HK-2 (cell line): ENCODE data around the gene CSTPP1.

Experiments
- DNase-seq: peaks from one replicate; pipeline ENCODE4 v3.0.0-alpha.2; 2018; ENCODE audit not compliant: unreplicated experiment

The CSTPP1 gene

GRCh38 chr11:46936138-46937110 is at the start of gene CSTPP1:
Gene CSTPP1 (plus strand): TSS chr11:46936761. CDS start chr11:46936806, 45 bp downstream.
- DNase-seq: peak; percentile 84

- DNase-seq: no peak
Measured at GRCh38 chr11:46888636-46889035, 47.9 kb upstream of the CSTPP1 start.

GRCh38 chr11:46889251-46889650 is 47.3 kb upstream of the CSTPP1 start:
- DNase-seq: no peak

GRCh38 chr11:46889689-46890475 is 46.7 kb upstream of the CSTPP1 start:
- peak; percentile 56 for DNase-seq

GRCh38 chr11:46890665-46891064 is 45.9 kb upstream of the CSTPP1 start:
- no peak for DNase-seq

- no peak for DNase-seq
Measured at GRCh38 chr11:46892109-46892508, 44.5 kb upstream of the CSTPP1 start.

- DNase-seq: no peak
Measured at GRCh38 chr11:46892838-46893237, 43.7 kb upstream of the CSTPP1 start.

- DNase-seq: no peak
Measured at GRCh38 chr11:46894506-46894905, 42.1 kb upstream of the CSTPP1 start.

GRCh38 chr11:46894961-46895360 is 41.6 kb upstream of the CSTPP1 start:
- no peak for DNase-seq

GRCh38 chr11:46895821-46896220 is 40.7 kb upstream of the CSTPP1 start:
- no peak for DNase-seq

GRCh38 chr11:46896719-46897406 is 39.7 kb upstream of the CSTPP1 start:
- no peak for DNase-seq

- no peak for DNase-seq
Measured at GRCh38 chr11:46898396-46899095, 38.0 kb upstream of the CSTPP1 start.

- DNase-seq: no peak
Measured at GRCh38 chr11:46899501-46900025, 37.0 kb upstream of the CSTPP1 start.

- DNase-seq: no peak
Measured at GRCh38 chr11:46900091-46900746, 36.3 kb upstream of the CSTPP1 start.

- no peak for DNase-seq
Measured at GRCh38 chr11:46901156-46901555, 35.4 kb upstream of the CSTPP1 start.

- DNase-seq: no peak
Measured at GRCh38 chr11:46902694-46903093, 33.9 kb upstream of the CSTPP1 start.

- DNase-seq: no peak
Measured at GRCh38 chr11:46903846-46904245, 32.7 kb upstream of the CSTPP1 start.

GRCh38 chr11:46905806-46906205 is 30.8 kb upstream of the CSTPP1 start:
- DNase-seq: no peak

- DNase-seq: no peak
Measured at GRCh38 chr11:46906609-46907041, 29.9 kb upstream of the CSTPP1 start.

GRCh38 chr11:46907606-46908005 is 29.0 kb upstream of the CSTPP1 start:
- DNase-seq: no peak
